Fibroblast of lung (primary cell): ENCODE data around the gene TPRG1L. TPM values are rescaled to one million over a fixed set of nuclear protein-coding genes. Genes with fewer than 3 reads are reported as not detected.

Source experiments
- DNase-seq, 2 donors: peaks; one replicate each; pipeline versions ENCODE4 v3.0.0 to v3.0.0-alpha.2; 2010; ENCODE audit warnings: low read depth in 2 of 2
- H2AFZ ChIP-seq: 2 replicates; pipeline ENCODE4 v1.5.1; 2012; ENCODE audit warnings: low read length, control low read depth, inconsistent platforms
- H3K27ac ChIP-seq: 2 replicates; pipeline ENCODE4 v1.5.1; 2011; ENCODE audit warnings: low read length, control low read depth; ENCODE audit not compliant: insufficient read depth
- H3K27me3 ChIP-seq: 2 replicates; pipeline ENCODE4 v1.5.1; 2011; ENCODE audit warnings: mild to moderate bottlenecking, low read length; ENCODE audit not compliant: control insufficient read depth, insufficient read depth
- H3K36me3 ChIP-seq: 2 replicates; pipeline ENCODE4 v1.5.1; 2011; ENCODE audit warnings: low read length; ENCODE audit not compliant: control insufficient read depth, insufficient read depth
- H3K4me1 ChIP-seq: 2 replicates; pipeline ENCODE4 v1.5.1; 2011; ENCODE audit warnings: low read length; ENCODE audit not compliant: control insufficient read depth, insufficient read depth; ENCODE audit errors: extremely low read depth
- H3K4me2 ChIP-seq: 2 replicates; pipeline ENCODE4 v1.5.1; 2011; ENCODE audit warnings: low read length, control low read depth; ENCODE audit not compliant: insufficient read depth; ENCODE audit errors: extremely low read depth
- H3K4me3 ChIP-seq, 4 experiments: fragments of 200-600 bp in 1 of 4; sonication (generic) in 1 of 4; replicated peaks in 1 of 4; 2 replicates each; pipeline ENCODE4 v1.5.1; 2011 to 2016; ENCODE audit warnings: low read length in 4 of 4, low read depth in 3 of 4, mild to moderate bottlenecking in 3 of 4, control low read depth in 2 of 4, inconsistent platforms in 1 of 4, mixed read lengths in 1 of 4; ENCODE audit not compliant: insufficient read depth in 1 of 4; ENCODE audit errors: control extremely low read depth in 1 of 4
- H3K79me2 ChIP-seq: 2 replicates; pipeline ENCODE4 v1.5.1; 2012; ENCODE audit warnings: mild to moderate bottlenecking, low read length, inconsistent platforms; ENCODE audit not compliant: control insufficient read depth, insufficient read depth
- H3K9ac ChIP-seq: 2 replicates; pipeline ENCODE4 v1.5.1; 2011; ENCODE audit warnings: mild to moderate bottlenecking, low read length, control low read depth; ENCODE audit not compliant: insufficient read depth
- H3K9me3 ChIP-seq: 2 replicates; pipeline ENCODE4 v1.5.1; 2012; ENCODE audit warnings: low read depth, low read length; ENCODE audit not compliant: control insufficient read depth, insufficient read depth
- H4K20me1 ChIP-seq: 2 replicates; pipeline ENCODE4 v1.5.1; 2011; ENCODE audit warnings: low read length; ENCODE audit not compliant: control insufficient read depth, insufficient read depth; ENCODE audit errors: extremely low read depth
- EZH2 ChIP-seq: IDR thresholded peaks from 2 replicates; pipeline ENCODE4 v1.5.1; 2012; ENCODE audit warnings: low read length, control low read depth, mild to moderate bottlenecking; ENCODE audit errors: missing control alignments
- polyA plus RNA-seq, 2 donors: library from polyadenylated mRNA; depleted of rRNA in 1 of 2; stranded (reverse) in 1 of 2; unstranded in 1 of 2; fragments of >200 nt; gene quantifications; 2 replicates each; pipeline ENCODE4 v1.2.1, GENCODE V29; 2011 to 2012; ENCODE audit warnings: missing spikeins in 1 of 2
- total RNA-seq: library from RNA; depleted of rRNA; stranded (reverse); fragments of >200 nt; gene quantifications from 2 replicates; pipeline ENCODE4 v1.2.1, GENCODE V29; 2014
- TF ChIP-seq, protein P1 (sequence below), 2 donors: IDR thresholded peaks in 1 of 2; conservative IDR thresholded peaks in 1 of 2; 1 replicate in 1 of 2; 2 replicates in 1 of 2; pipeline ENCODE4 v1.5.1; 2011 to 2012; ENCODE audit warnings: low read length in 2 of 2, control low read depth in 1 of 2, inconsistent platforms in 1 of 2, low read depth in 1 of 2, mild to moderate bottlenecking in 1 of 2

The TPRG1L gene
- total and polyA plus RNA-seq, 2 donors (not counting 1 experiment from before 2014, with no cell fraction given) = 22.3 to 56.7 TPM

DNA sequence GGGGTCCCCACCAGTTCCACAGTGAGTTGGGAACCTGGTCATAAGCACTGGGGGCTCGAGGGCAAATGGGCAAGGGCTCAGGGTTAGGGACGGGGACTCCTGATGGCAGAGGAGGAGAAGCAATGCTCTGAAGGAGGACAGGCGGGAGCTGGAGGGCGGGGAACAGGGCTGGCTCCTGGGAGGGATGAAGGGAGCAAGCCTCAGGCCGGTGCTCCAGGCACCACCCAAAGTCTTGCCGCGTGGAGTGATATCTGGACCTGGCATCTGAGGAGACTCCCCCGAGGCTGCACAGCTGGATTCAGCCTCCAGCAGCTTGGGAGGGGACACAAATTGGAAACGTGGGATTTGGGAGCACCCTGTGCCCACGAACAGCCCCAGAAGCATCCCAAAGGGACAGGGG, 24.5 kb upstream of the TPRG1L start:
- no peak for DNase-seq
- no peaks in the 10 kb centered on the region for H3K9me3 ChIP-seq

GRCh38 chr1:3601743-3602142, 23.1 kb upstream of the TPRG1L start:
- no peak overlapping the region for H3K9ac ChIP-seq
- no peak overlapping the region for H3K27ac ChIP-seq
- H3K4me2 ChIP-seq = no peak overlapping the region
- no peaks in the 10 kb centered on the region for H4K20me1 ChIP-seq
- H3K9me3 ChIP-seq = no peaks in the 10 kb centered on the region
- no peak overlapping the region for H3K4me3 ChIP-seq
- no peaks in the 10 kb centered on the region for H3K27me3 ChIP-seq
- H3K36me3 ChIP-seq = no peaks in the 10 kb centered on the region
- no peak for TF ChIP-seq EZH2
- TF ChIP-seq, protein P1, sequence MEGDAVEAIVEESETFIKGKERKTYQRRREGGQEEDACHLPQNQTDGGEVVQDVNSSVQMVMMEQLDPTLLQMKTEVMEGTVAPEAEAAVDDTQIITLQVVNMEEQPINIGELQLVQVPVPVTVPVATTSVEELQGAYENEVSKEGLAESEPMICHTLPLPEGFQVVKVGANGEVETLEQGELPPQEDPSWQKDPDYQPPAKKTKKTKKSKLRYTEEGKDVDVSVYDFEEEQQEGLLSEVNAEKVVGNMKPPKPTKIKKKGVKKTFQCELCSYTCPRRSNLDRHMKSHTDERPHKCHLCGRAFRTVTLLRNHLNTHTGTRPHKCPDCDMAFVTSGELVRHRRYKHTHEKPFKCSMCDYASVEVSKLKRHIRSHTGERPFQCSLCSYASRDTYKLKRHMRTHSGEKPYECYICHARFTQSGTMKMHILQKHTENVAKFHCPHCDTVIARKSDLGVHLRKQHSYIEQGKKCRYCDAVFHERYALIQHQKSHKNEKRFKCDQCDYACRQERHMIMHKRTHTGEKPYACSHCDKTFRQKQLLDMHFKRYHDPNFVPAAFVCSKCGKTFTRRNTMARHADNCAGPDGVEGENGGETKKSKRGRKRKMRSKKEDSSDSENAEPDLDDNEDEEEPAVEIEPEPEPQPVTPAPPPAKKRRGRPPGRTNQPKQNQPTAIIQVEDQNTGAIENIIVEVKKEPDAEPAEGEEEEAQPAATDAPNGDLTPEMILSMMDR (conservative IDR thresholded peaks at IDR 0.05 in 1 of 2, IDR thresholded peaks at IDR 0.05 in 1 of 2; ENCODE audit: low read depth in 1 of 2, low read length in 2 of 2) = no peak
- no peaks in the 10 kb centered on the region for H3K79me2 ChIP-seq
- no peaks in the 10 kb centered on the region for H3K4me1 ChIP-seq
- no peak for DNase-seq
- no peak overlapping the region for H2AFZ ChIP-seq

More for the DNA sequence above, 24.5 kb upstream of the TPRG1L start:
- Histone ChIP-seq H3K36me3 (no peaks in the 10 kb centered on the region), H3K79me2 (no peaks in the 10 kb centered on the region), H3K4me1 (no peaks in the 10 kb centered on the region), H2AFZ (no peak overlapping the region), H3K4me2 (no peak overlapping the region), H3K4me3 (no peak overlapping the region), H3K9ac (no peak overlapping the region), H3K27me3 (no peaks in the 10 kb centered on the region), H4K20me1 (no peaks in the 10 kb centered on the region), H3K27ac (no peak overlapping the region)
- TF ChIP-seq, protein P1 (conservative IDR thresholded peaks at IDR 0.05 in 1 of 2, IDR thresholded peaks at IDR 0.05 in 1 of 2; ENCODE audit: low read depth in 1 of 2, low read length in 2 of 2) = no peak
- TF ChIP-seq EZH2 = no peak

GRCh38 chr1:3602375-3602774, 22.4 kb upstream of the TPRG1L start:
- no peak for DNase-seq
- Histone ChIP-seq H3K9me3 (no peaks in the 10 kb centered on the region), H2AFZ (no peak overlapping the region), H3K27me3 (no peaks in the 10 kb centered on the region), H3K27ac (no peak overlapping the region), H3K4me1 (no peaks in the 10 kb centered on the region), H3K36me3 (no peaks in the 10 kb centered on the region), H3K4me2 (no peak overlapping the region), H3K4me3 (no peak overlapping the region), H4K20me1 (no peaks in the 10 kb centered on the region), H3K79me2 (no peaks in the 10 kb centered on the region), H3K9ac (no peak overlapping the region)
- TF ChIP-seq, protein P1 (conservative IDR thresholded peaks at IDR 0.05 in 1 of 2, IDR thresholded peaks at IDR 0.05 in 1 of 2; ENCODE audit: low read depth in 1 of 2, low read length in 2 of 2) = no peak
- no peak for TF ChIP-seq EZH2
